Natural killer cell (primary cell): Measurements from ENCODE around the gene ADCY2. TPM values are rescaled to one million over a fixed set of nuclear protein-coding genes. Genes with fewer than 3 reads are reported as not detected.

Experiments used
- ATAC-seq, 3 donors: fragments of 150-1000 bp in 2 of 3; fragments of 200-7000 bp in 1 of 3; cut with Tn5 transposase; 1 replicate in 1 of 3; 2 replicates in 2 of 3; pipeline ENCODE4 v1.10.0; 2021; ENCODE audit warnings: mild to moderate bottlenecking in 2 of 3, moderate library complexity in 2 of 3
- DNase-seq, 2 donors: peaks; one replicate each; pipeline versions ENCODE4 v3.0.0 to v3.0.0-alpha.2; 2013 to 2021; ENCODE audit warnings: mixed read lengths in 1 of 2
- H3K27ac ChIP-seq: one replicate; pipeline ENCODE4 v1.5.1; 2013; ENCODE audit warnings: mild to moderate bottlenecking, low read length
- H3K27me3 ChIP-seq: one replicate; pipeline ENCODE4 v1.6.1; 2013; ENCODE audit warnings: low read length; ENCODE audit not compliant: control insufficient read depth, insufficient read depth
- H3K36me3 ChIP-seq: one replicate; pipeline ENCODE4 v1.6.1; 2013; ENCODE audit warnings: low read length; ENCODE audit not compliant: control insufficient read depth, insufficient read depth
- H3K4me1 ChIP-seq: one replicate; pipeline ENCODE4 v1.6.1; 2013; ENCODE audit warnings: low read length; ENCODE audit not compliant: control insufficient read depth, insufficient read depth
- H3K4me3 ChIP-seq: one replicate; pipeline ENCODE4 v1.5.1; 2013; ENCODE audit warnings: low read length
- H3K9me3 ChIP-seq: one replicate; pipeline ENCODE4 v1.6.1; 2013; ENCODE audit warnings: low read length; ENCODE audit not compliant: control insufficient read depth, insufficient read depth
- H3K27ac Mint-ChIP-seq, 2 donors: one replicate each; pipeline ENCODE4 v1.8.0; 2022; ENCODE audit warnings: mild to moderate bottlenecking in 2 of 2, mixed read lengths in 2 of 2, moderate library complexity in 1 of 2
- H3K27me3 Mint-ChIP-seq, 2 donors: one replicate each; pipeline ENCODE4 v1.8.0; 2022; ENCODE audit warnings: low read depth in 2 of 2, mixed read lengths in 2 of 2
- H3K36me3 Mint-ChIP-seq: one replicate; pipeline ENCODE4 v1.8.0; 2022; ENCODE audit warnings: mixed read lengths
- H3K4me1 Mint-ChIP-seq, 2 donors: one replicate each; pipeline ENCODE4 v1.8.0; 2022; ENCODE audit warnings: mixed read lengths in 2 of 2
- H3K4me3 Mint-ChIP-seq: one replicate; pipeline ENCODE4 v1.8.0; 2022; ENCODE audit warnings: mild to moderate bottlenecking, moderate library complexity, mixed read lengths
- H3K9me3 Mint-ChIP-seq, 2 donors: one replicate each; pipeline ENCODE4 v1.8.0; 2022; ENCODE audit warnings: mixed read lengths in 2 of 2
- CTCF ChIP-seq: fragments of 200-600 bp; IDR thresholded peaks from one replicate; pipeline ENCODE4 v1.8.0; 2022; ENCODE audit warnings: antibody characterized with exemption
- WGBS: methylation state at CpG from one replicate; pipeline ENCODE4 v1.1.7; 2013; ENCODE audit warnings: missing lambda C conversion rate; ENCODE audit not compliant: insufficient coverage; 5-methylcytosine and 5-hydroxymethylcytosine counted together
- intact Hi-C: fragments of 100-400 bp; cut with micrococcal nuclease; formaldehyde crosslinking; loops from one replicate; pipeline ENCODE4 v1.14.2; 2022
- total RNA-seq, 4 donors: library from RNA; stranded (reverse); fragments of 120-200 nt in 1 of 4; gene quantifications; one replicate each; pipeline versions ENCODE4 v1.2.3 to v1.2.4, GENCODE V29; 2013 to 2022

Gene ADCY2
- total RNA-seq, 3 donors from 2014 or later (not counting 1 experiment from before 2014, with no cell fraction given) = not detected

GRCh38 chr5:7801891-7802614 is 406.1 kb downstream of the ADCY2 start:
- no peak for TF ChIP-seq CTCF
- Histone ChIP-seq H3K4me1 (no peaks in the 10 kb centered on the region), H3K27ac (no peak overlapping the region), H3K9me3 (no peaks in the 10 kb centered on the region), H3K4me3 (no peak overlapping the region), H3K36me3 (no peaks in the 10 kb centered on the region), H3K27me3 (no peaks in the 10 kb centered on the region)
- intact Hi-C loops = no loop called here
- Mint-ChIP-seq H3K9me3 (no peaks in the 10 kb centered on the region), H3K27ac (no peak overlapping the region), H3K4me1 (no peaks in the 10 kb centered on the region), H3K36me3 (no peaks in the 10 kb centered on the region), H3K27me3 (no peaks in the 10 kb centered on the region), H3K4me3 (no peak overlapping the region)
- DNase-seq = no peak
- WGBS = 85% methylated on average over 14 of the region's 14 CpGs
- ATAC-seq = no peak

GRCh38 chr5:7802855-7803254 is 406.9 kb downstream of the ADCY2 start:
- Mint-ChIP-seq H3K36me3 (no peaks in the 10 kb centered on the region), H3K9me3 (no peaks in the 10 kb centered on the region), H3K27me3 (no peaks in the 10 kb centered on the region), H3K4me3 (no peak overlapping the region), H3K4me1 (no peaks in the 10 kb centered on the region), H3K27ac (no peak overlapping the region)
- no peaks in the 10 kb centered on the region for H3K27me3 ChIP-seq
- ATAC-seq (peak in 1 of 3 donors; percentile 63), DNase-seq (no peak)
- no peak overlapping the region for H3K4me3 ChIP-seq
- no peak overlapping the region for H3K27ac ChIP-seq
- no peaks in the 10 kb centered on the region for H3K4me1 ChIP-seq
- WGBS = 77% methylated on average over 2 of the region's 6 CpGs
- no peak for TF ChIP-seq CTCF
- no peaks in the 10 kb centered on the region for H3K36me3 ChIP-seq
- intact Hi-C loops = no loop called here
- H3K9me3 ChIP-seq = no peaks in the 10 kb centered on the region

- Mint-ChIP-seq H3K27me3 (peaks cover 0 to 4% of the 10 kb centered on the region in 2 donors), H3K9me3 (no peaks in the 10 kb centered on the region), H3K4me3 (no peak overlapping the region), H3K27ac (no peak overlapping the region), H3K36me3 (no peaks in the 10 kb centered on the region), H3K4me1 (no peaks in the 10 kb centered on the region)
- WGBS = 40% methylated on average over 1 of the region's 2 CpGs
- no peak for TF ChIP-seq CTCF
- ATAC-seq (no peak), DNase-seq (no peak)
- H3K4me3 ChIP-seq = no peak overlapping the region
- H3K9me3 ChIP-seq = no peaks in the 10 kb centered on the region
- H3K27me3 ChIP-seq = no peaks in the 10 kb centered on the region
- no peaks in the 10 kb centered on the region for H3K36me3 ChIP-seq
- H3K4me1 ChIP-seq = no peaks in the 10 kb centered on the region
- no peak overlapping the region for H3K27ac ChIP-seq
- intact Hi-C loops = no loop called here
Observed at GRCh38 chr5:7803937-7804336, 408.0 kb downstream of the ADCY2 start.

- Mint-ChIP-seq H3K36me3 (no peaks in the 10 kb centered on the region), H3K4me3 (no peak overlapping the region), H3K27me3 (peaks cover 4 to 7% of the 10 kb centered on the region in 2 donors), H3K27ac (no peak overlapping the region), H3K9me3 (no peaks in the 10 kb centered on the region), H3K4me1 (no peaks in the 10 kb centered on the region)
- Histone ChIP-seq H3K4me3 (no peak overlapping the region), H3K36me3 (no peaks in the 10 kb centered on the region), H3K4me1 (no peaks in the 10 kb centered on the region), H3K9me3 (no peaks in the 10 kb centered on the region), H3K27me3 (no peaks in the 10 kb centered on the region), H3K27ac (no peak overlapping the region)
- no peak for TF ChIP-seq CTCF
- DNase-seq = no peak
- ATAC-seq = no peak
- WGBS = 73% methylated on average over 2 of the region's 2 CpGs
- intact Hi-C loops = no loop called here
Observed at GRCh38 chr5:7805379-7805778, 409.4 kb downstream of the ADCY2 start.
